GM18507 (cell line): ENCODE measurements around the gene YEATS2.
"Not testable (repeated sequence)": the region's sequence is repeated elsewhere in the genome, so short reads cannot be mapped to it uniquely, and the experiment has no call there.

ENCODE experiments used
- DNase-seq: peaks from one replicate; pipeline ENCODE4 v3.0.0; 2011; ENCODE audit warnings: low read depth; ENCODE audit not compliant: insufficient read length; ENCODE audit errors: extremely low spot score
- FAIRE-seq: peaks from 2 replicates; lab custom pipeline; 2011; peaks lifted over from hg19 to GRCh38; lab: Jason Lieb, UNC

Gene YEATS2

GRCh38 chr3:183710231-183710630 lies 12.6 kb downstream of the YEATS2 start:
- DNase-seq (no peak), FAIRE-seq (no peak)

GRCh38 chr3:183711516-183711915 lies 13.9 kb downstream of the YEATS2 start:
- DNase-seq (no peak), FAIRE-seq (no peak)

GRCh38 chr3:183714622-183715021 lies 17.0 kb downstream of the YEATS2 start:
- DNase-seq (no peak), FAIRE-seq (no peak)

- DNase-seq: no peak
- FAIRE-seq: no peak
Observed at GRCh38 chr3:183718012-183718411, 20.4 kb downstream of the YEATS2 start.

GRCh38 chr3:183725387-183725786 lies 27.8 kb downstream of the YEATS2 start:
- DNase-seq (no peak), FAIRE-seq (no peak)

- DNase-seq: no peak
- FAIRE-seq: no peak
Observed at GRCh38 chr3:183728204-183728603, 30.6 kb downstream of the YEATS2 start.

GRCh38 chr3:183730361-183730760 lies 32.8 kb downstream of the YEATS2 start:
- DNase-seq (no peak), FAIRE-seq (no peak)

- DNase-seq (no peak), FAIRE-seq (no peak)
Observed at GRCh38 chr3:183731611-183732010, 34.0 kb downstream of the YEATS2 start.

- FAIRE-seq (no peak), DNase-seq (no peak)
Observed at GRCh38 chr3:183733553-183733952, 36.0 kb downstream of the YEATS2 start.

- DNase-seq (no peak), FAIRE-seq (no peak)
Observed at GRCh38 chr3:183734750-183735494, 37.3 kb downstream of the YEATS2 start.

GRCh38 chr3:183737116-183737515 lies 39.5 kb downstream of the YEATS2 start:
- FAIRE-seq: no peak
- no peak for DNase-seq

- FAIRE-seq, DNase-seq: not testable (repeated sequence)
Observed at GRCh38 chr3:183740154-183740553, 42.6 kb downstream of the YEATS2 start.

GRCh38 chr3:183743231-183743630 lies 45.6 kb downstream of the YEATS2 start:
- FAIRE-seq: no peak
- no peak for DNase-seq

GRCh38 chr3:183745300-183746098 lies 47.9 kb downstream of the YEATS2 start:
- FAIRE-seq: no peak
- no peak for DNase-seq

GRCh38 chr3:183754052-183754451 lies 56.5 kb downstream of the YEATS2 start:
- DNase-seq (no peak), FAIRE-seq (no peak)

GRCh38 chr3:183762304-183762703 lies 64.7 kb downstream of the YEATS2 start:
- DNase-seq: no peak
- FAIRE-seq: no peak

GRCh38 chr3:183764847-183765731 lies 67.5 kb downstream of the YEATS2 start:
- DNase-seq: no peak
- FAIRE-seq: no peak

- FAIRE-seq (no peak), DNase-seq (no peak)
Observed at GRCh38 chr3:183766107-183766506, 68.5 kb downstream of the YEATS2 start.

- FAIRE-seq: peak; percentile 80
Observed at GRCh38 chr3:183766745-183767606, 69.4 kb downstream of the YEATS2 start.

More at GRCh38 chr3:183766745-183767606, 69.4 kb downstream of the YEATS2 start:
- DNase-seq: peak; percentile 35
